K562 (cell line): ENCODE measurements around the gene SERPINF2. TPM values are rescaled to one million over a fixed set of nuclear protein-coding genes. Genes with fewer than 3 reads are reported as not detected.
A peak's percentile ranks its signal among the peaks of the same experiment; 100 is the strongest.

Experiments used
- CBFB ChIP-seq: sonication (generic); formaldehyde crosslinking; IDR thresholded peaks from 2 replicates; pipeline ENCODE4 v1.4.0; 2020; ENCODE audit warnings: mild to moderate bottlenecking, missing genetic modification reagents
- E2F3 ChIP-seq: fragments of 250-450 bp; sonication (Bioruptor Pico); IDR thresholded peaks from 2 replicates; pipeline ENCODE4 v1.4.0; 2020; ENCODE audit warnings: mild to moderate bottlenecking
- EP300 ChIP-seq: IDR thresholded peaks from 2 replicates; pipeline ENCODE4 v1.6.1; 2012; ENCODE audit warnings: low read length, improper control_type of control experiment
- EP400 ChIP-seq: fragments of 450-650 bp; IDR thresholded peaks from 2 replicates; pipeline ENCODE4 v1.6.1; 2017; ENCODE audit warnings: antibody characterized with exemption, mild to moderate bottlenecking, moderate library complexity
- HDAC6 ChIP-seq: IDR thresholded peaks from 2 replicates; pipeline ENCODE4 v1.6.1; 2012; ENCODE audit warnings: low read depth, mild to moderate bottlenecking, control low read depth, inconsistent platforms, low read length, moderate library complexity
- KLF16 ChIP-seq: IDR thresholded peaks from 2 replicates; pipeline ENCODE4 v1.6.1; 2016; ENCODE audit warnings: antibody characterized with exemption
- KLF6 ChIP-seq: fragments of 250-450 bp; sonication (Bioruptor Pico); IDR thresholded peaks from 2 replicates; pipeline ENCODE4 v1.4.0; 2020; ENCODE audit warnings: mild to moderate bottlenecking, moderate library complexity, borderline replicate concordance
- POLR2G ChIP-seq: fragments of 200-400 bp; formaldehyde crosslinking; IDR thresholded peaks from 2 replicates; pipeline ENCODE4 v1.6.1; 2017; ENCODE audit warnings: low read depth, mild to moderate bottlenecking, antibody characterized with exemption, low read length, moderate library complexity
- SFPQ ChIP-seq: fragments of 200-400 bp; formaldehyde crosslinking; IDR thresholded peaks from 2 replicates; pipeline ENCODE4 v1.6.1; 2017; ENCODE audit warnings: mild to moderate bottlenecking, low read depth, low read length, moderate library complexity
- TEAD4 ChIP-seq, 2 experiments: sonication (generic) in 1 of 2; formaldehyde crosslinking in 1 of 2; IDR thresholded peaks; 2 replicates each; pipeline versions ENCODE4 v1.6.1 to v1.8.0; 2012 to 2022; ENCODE audit warnings: borderline replicate concordance in 1 of 2, inconsistent platforms in 1 of 2, low read length in 1 of 2, mild to moderate bottlenecking in 1 of 2, missing genetic modification reagents in 1 of 2
- ZBTB33 ChIP-seq: sonication (generic); formaldehyde crosslinking; IDR thresholded peaks from 2 replicates; pipeline ENCODE4 v1.8.1; 2023; ENCODE audit warnings: mild to moderate bottlenecking, missing genetic modification reagents
- ZNF133 ChIP-seq: fragments of 250-450 bp; sonication (Bioruptor Pico); IDR thresholded peaks from 2 replicates; pipeline ENCODE4 v1.4.0; 2020; ENCODE audit warnings: mild to moderate bottlenecking
- ZNF184 ChIP-seq: sonication (generic); formaldehyde crosslinking; IDR thresholded peaks from 2 replicates; pipeline ENCODE4 v1.5.0; 2020; ENCODE audit warnings: missing genetic modification reagents
- ZNF696 ChIP-seq: fragments of 250-450 bp; sonication (Bioruptor Pico); conservative IDR thresholded peaks from 2 replicates; pipeline ENCODE4 v1.4.0; 2020; ENCODE audit warnings: mild to moderate bottlenecking, moderate library complexity
- polyA plus RNA-seq, 8 experiments: library from polyadenylated mRNA; depleted of rRNA in 4 of 8; stranded (reverse) in 5 of 8; unstranded in 3 of 8; fragments of >200 nt; fragmentation: Nextera tagmentation in 2 of 8; fragmentation: Illumina TruSeq in 1 of 8; extraction: Ambion mirVana in 2 of 8; extraction: Trizol in 1 of 8; gene quantifications; 2 replicates each; pipeline versions ENCODE4 v1.2.1 to v1.2.3, GENCODE V29; 2011 to 2014; ENCODE audit warnings: inconsistent platforms in 1 of 8, missing spikeins in 1 of 8
- total RNA-seq, 7 experiments: library from RNA; depleted of rRNA in 6 of 7; stranded (reverse); fragments of >200 nt in 6 of 7; fragmentation: Illumina TruSeq in 2 of 7; extraction: Trizol in 2 of 7; gene quantifications; 2 replicates each; pipeline versions ENCODE4 v1.2.1 to v1.2.3, GENCODE V29; 2011 to 2021; ENCODE audit warnings: low replicate concordance in 1 of 7
- TF ChIP-seq, protein P1 (sequence below): sonication (generic); formaldehyde crosslinking; IDR thresholded peaks from 2 replicates; pipeline ENCODE4 v1.8.1; 2023; ENCODE audit warnings: mild to moderate bottlenecking, missing genetic modification reagents
- TF ChIP-seq, protein P2 (sequence below): fragments of 250-450 bp; sonication (Bioruptor Pico); IDR thresholded peaks from 2 replicates; pipeline ENCODE4 v1.5.0; 2020; ENCODE audit warnings: mild to moderate bottlenecking

The SERPINF2 gene
- total and polyA plus RNA-seq, 9 of the 15 experiments (the other 6 are each of a cell fraction or from before 2014, with no cell fraction given) = 0.22 TPM; not detected in 8

- peak; percentile 64 for TF ChIP-seq TEAD4 (IDR thresholded peaks at IDR 0.05; ENCODE audit: low read length)
- peak; percentile 87; the same call in 1 of the 2 replicates for TF ChIP-seq TEAD4 (CRISPR knock-in tag; IDR thresholded peaks at IDR 0.05; ENCODE audit: borderline replicate concordance)
- TF ChIP-seq, protein P1, sequence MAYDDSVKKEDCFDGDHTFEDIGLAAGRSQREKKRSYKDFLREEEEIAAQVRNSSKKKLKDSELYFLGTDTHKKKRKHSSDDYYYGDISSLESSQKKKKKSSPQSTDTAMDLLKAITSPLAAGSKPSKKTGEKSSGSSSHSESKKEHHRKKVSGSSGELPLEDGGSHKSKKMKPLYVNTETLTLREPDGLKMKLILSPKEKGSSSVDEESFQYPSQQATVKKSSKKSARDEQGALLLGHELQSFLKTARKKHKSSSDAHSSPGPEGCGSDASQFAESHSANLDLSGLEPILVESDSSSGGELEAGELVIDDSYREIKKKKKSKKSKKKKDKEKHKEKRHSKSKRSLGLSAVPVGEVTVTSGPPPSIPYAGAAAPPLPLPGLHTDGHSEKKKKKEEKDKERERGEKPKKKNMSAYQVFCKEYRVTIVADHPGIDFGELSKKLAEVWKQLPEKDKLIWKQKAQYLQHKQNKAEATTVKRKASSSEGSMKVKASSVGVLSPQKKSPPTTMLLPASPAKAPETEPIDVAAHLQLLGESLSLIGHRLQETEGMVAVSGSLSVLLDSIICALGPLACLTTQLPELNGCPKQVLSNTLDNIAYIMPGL = peak; percentile 72; the same call in 1 of the 2 replicates
- no peak for TF ChIP-seq SFPQ
- no peak for TF ChIP-seq ZNF184 (CRISPR knock-in tag)
- no peak for TF ChIP-seq HDAC6
- peak; percentile 61; the same call in 1 of the 2 replicates for TF ChIP-seq E2F3 (CRISPR knock-in tag)
- TF ChIP-seq EP400 = peak; percentile 84
- TF ChIP-seq, protein P2, sequence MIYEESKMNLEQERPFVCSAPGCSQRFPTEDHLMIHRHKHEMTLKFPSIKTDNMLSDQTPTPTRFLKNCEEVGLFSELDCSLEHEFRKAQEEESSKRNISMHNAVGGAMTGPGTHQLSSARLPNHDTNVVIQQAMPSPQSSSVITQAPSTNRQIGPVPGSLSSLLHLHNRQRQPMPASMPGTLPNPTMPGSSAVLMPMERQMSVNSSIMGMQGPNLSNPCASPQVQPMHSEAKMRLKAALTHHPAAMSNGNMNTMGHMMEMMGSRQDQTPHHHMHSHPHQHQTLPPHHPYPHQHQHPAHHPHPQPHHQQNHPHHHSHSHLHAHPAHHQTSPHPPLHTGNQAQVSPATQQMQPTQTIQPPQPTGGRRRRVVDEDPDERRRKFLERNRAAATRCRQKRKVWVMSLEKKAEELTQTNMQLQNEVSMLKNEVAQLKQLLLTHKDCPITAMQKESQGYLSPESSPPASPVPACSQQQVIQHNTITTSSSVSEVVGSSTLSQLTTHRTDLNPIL (CRISPR knock-in tag) = no peak
- peak; percentile 51; the same call in 1 of the 2 replicates for TF ChIP-seq ZNF133 (CRISPR knock-in tag)
- TF ChIP-seq ZBTB33 = peak; percentile 13; the same call in 1 of the 2 replicates
- peak; percentile 80; the same call in 1 of the 2 replicates for TF ChIP-seq KLF16
- no peak for TF ChIP-seq ZNF696
- TF ChIP-seq POLR2G = peak; percentile 77
- peak; percentile 91 for TF ChIP-seq CBFB (CRISPR knock-in tag)
- peak; percentile 68; the same call in 1 of the 2 replicates for TF ChIP-seq KLF6 (CRISPR knock-in tag)
- peak; percentile 54 for TF ChIP-seq EP300
Observed at GRCh38 chr17:1730326-1731193, 12.1 kb upstream of the SERPINF2 start (continued).
